DOHH2 (cell line): Measurements from ENCODE around the gene AMPH.

Experiments
- CTCF ChIP-seq: fragments of 200-600 bp; sonication (generic); IDR thresholded peaks from one replicate; pipeline ENCODE4 v1.5.1; 2014; ENCODE audit warnings: antibody characterized with exemption, mild to moderate bottlenecking, low read depth, low read length; ENCODE audit not compliant: poor library complexity, severe bottlenecking
- EZH2phosphoT487 ChIP-seq: fragments of 200-600 bp; sonication (generic); IDR thresholded peaks from 2 replicates; pipeline ENCODE4 v1.6.1; 2017; ENCODE audit warnings: borderline replicate concordance, mild to moderate bottlenecking, antibody characterized with exemption, low read length, moderate library complexity, mixed read lengths

- TF ChIP-seq CTCF (no peak), EZH2phosphoT487 (no peak)
Measured at GRCh38 chr7:38615665-38616064, 15.5 kb downstream of the AMPH start.
